Stimulated activated effector memory CD8-positive, alpha-beta T cell treated with anti-CD3 and anti-CD28 coated beads, Interleukin-12 subunit alpha, Interleukin-12 subunit beta, amount 100 ng/mL, for 72 hours (primary cell): Measurements from ENCODE around the gene FNBP1L.

Experiments used
- ATAC-seq: fragments of 150-1000 bp; cut with Tn5 transposase; 2 replicates; pipeline ENCODE4 v1.10.0; 2021
- DNase-seq, 2 donors: peaks; one replicate each; pipeline ENCODE4 v3.0.0; 2021 to 2022; ENCODE audit warnings: low spot score in 2 of 2
- H3K27ac Mint-ChIP-seq: one replicate; pipeline ENCODE4 v1.8.0; 2022; ENCODE audit warnings: mild to moderate bottlenecking, mixed read lengths
- H3K36me3 Mint-ChIP-seq: one replicate; pipeline ENCODE4 v1.8.0; 2022; ENCODE audit warnings: mild to moderate bottlenecking, mixed read lengths
- H3K4me1 Mint-ChIP-seq: one replicate; pipeline ENCODE4 v1.8.0; 2022; ENCODE audit warnings: mixed read lengths
- H3K4me3 Mint-ChIP-seq: one replicate; pipeline ENCODE4 v1.8.0; 2022; ENCODE audit warnings: mild to moderate bottlenecking, mixed read lengths
- H3K9me3 Mint-ChIP-seq: one replicate; pipeline ENCODE4 v1.8.0; 2022; ENCODE audit warnings: mixed read lengths

The FNBP1L gene

GRCh38 chr1:93437976-93438605 lies 9.8 kb upstream of the FNBP1L start:
- Mint-ChIP-seq H3K27ac (no peak overlapping the region), H3K4me3 (no peak overlapping the region), H3K9me3 (no peaks in the 10 kb centered on the region), H3K4me1 (no peaks in the 10 kb centered on the region), H3K36me3 (no peaks in the 10 kb centered on the region)
- no peak for DNase-seq
- ATAC-seq = peak; percentile 58

- Mint-ChIP-seq H3K9me3 (no peaks in the 10 kb centered on the region), H3K36me3 (no peaks in the 10 kb centered on the region), H3K4me1 (no peaks in the 10 kb centered on the region), H3K27ac (no peak overlapping the region), H3K4me3 (no peak overlapping the region)
- ATAC-seq (no peak), DNase-seq (no peak)
Observed at GRCh38 chr1:93438716-93439115, 9.2 kb upstream of the FNBP1L start.

GRCh38 chr1:93440272-93440671 lies 7.6 kb upstream of the FNBP1L start:
- H3K9me3 Mint-ChIP-seq = no peaks in the 10 kb centered on the region
- H3K4me1 Mint-ChIP-seq = no peaks in the 10 kb centered on the region
- no peak overlapping the region for H3K27ac Mint-ChIP-seq
- H3K4me3 Mint-ChIP-seq = no peak overlapping the region
- DNase-seq = no peak
- H3K36me3 Mint-ChIP-seq = no peaks in the 10 kb centered on the region
- ATAC-seq = no peak

- no peak for DNase-seq
- H3K9me3 Mint-ChIP-seq = no peaks in the 10 kb centered on the region
- H3K36me3 Mint-ChIP-seq = no peaks in the 10 kb centered on the region
- H3K27ac Mint-ChIP-seq = no peak overlapping the region
- ATAC-seq = no peak
- no peak overlapping the region for H3K4me3 Mint-ChIP-seq
- no peaks in the 10 kb centered on the region for H3K4me1 Mint-ChIP-seq
Observed at GRCh38 chr1:93440706-93441105, 7.2 kb upstream of the FNBP1L start.

GRCh38 chr1:93441589-93441988 lies 6.3 kb upstream of the FNBP1L start:
- Mint-ChIP-seq H3K4me1 (no peaks in the 10 kb centered on the region), H3K9me3 (no peaks in the 10 kb centered on the region), H3K36me3 (no peaks in the 10 kb centered on the region), H3K4me3 (no peak overlapping the region), H3K27ac (no peak overlapping the region)
- DNase-seq (no peak), ATAC-seq (no peak)

- Mint-ChIP-seq H3K36me3 (no peaks in the 10 kb centered on the region), H3K4me1 (no peaks in the 10 kb centered on the region), H3K27ac (no peak overlapping the region), H3K4me3 (no peak overlapping the region), H3K9me3 (no peaks in the 10 kb centered on the region)
- no peak for DNase-seq
- no peak for ATAC-seq
Observed at GRCh38 chr1:93442008-93442666, 5.8 kb upstream of the FNBP1L start.

GRCh38 chr1:93442741-93443140 lies 5.2 kb upstream of the FNBP1L start:
- no peak overlapping the region for H3K27ac Mint-ChIP-seq
- peaks cover 5% of the 10 kb centered on the region for H3K4me1 Mint-ChIP-seq
- H3K9me3 Mint-ChIP-seq = no peaks in the 10 kb centered on the region
- DNase-seq = no peak
- ATAC-seq = no peak
- H3K4me3 Mint-ChIP-seq = no peak overlapping the region
- no peaks in the 10 kb centered on the region for H3K36me3 Mint-ChIP-seq

GRCh38 chr1:93443454-93443853 lies 4.5 kb upstream of the FNBP1L start:
- peaks cover 6% of the 10 kb centered on the region for H3K4me1 Mint-ChIP-seq
- no peak for DNase-seq
- no peak overlapping the region for H3K4me3 Mint-ChIP-seq
- no peaks in the 10 kb centered on the region for H3K9me3 Mint-ChIP-seq
- no peaks in the 10 kb centered on the region for H3K36me3 Mint-ChIP-seq
- H3K27ac Mint-ChIP-seq = no peak overlapping the region
- no peak for ATAC-seq

- no peak overlapping the region for H3K27ac Mint-ChIP-seq
- H3K9me3 Mint-ChIP-seq = no peaks in the 10 kb centered on the region
- H3K4me1 Mint-ChIP-seq = peaks cover 15% of the 10 kb centered on the region
- H3K36me3 Mint-ChIP-seq = no peaks in the 10 kb centered on the region
- peak overlapping the region; percentile 92 for H3K4me3 Mint-ChIP-seq
- no peak for DNase-seq
- ATAC-seq = no peak
Observed at GRCh38 chr1:93446837-93447451, 974 bp upstream of the FNBP1L start.

GRCh38 chr1:93448292-93448982 lies 519 bp downstream of the FNBP1L start:
- peak overlapping the region; percentile 92 for H3K4me3 Mint-ChIP-seq
- H3K36me3 Mint-ChIP-seq = no peaks in the 10 kb centered on the region
- peaks cover 15% of the 10 kb centered on the region for H3K4me1 Mint-ChIP-seq
- no peaks in the 10 kb centered on the region for H3K9me3 Mint-ChIP-seq
- ATAC-seq (peak; percentile 68), DNase-seq (no peak)
- H3K27ac Mint-ChIP-seq = peak overlapping the region; percentile 39

GRCh38 chr1:93448983-93449804 lies 1.3 kb downstream of the FNBP1L start:
- ATAC-seq = no peak
- H3K4me1 Mint-ChIP-seq = peaks cover 15% of the 10 kb centered on the region
- peak overlapping the region; percentile 39 for H3K27ac Mint-ChIP-seq
- no peaks in the 10 kb centered on the region for H3K9me3 Mint-ChIP-seq
- H3K4me3 Mint-ChIP-seq = peak overlapping the region; percentile 92
- no peaks in the 10 kb centered on the region for H3K36me3 Mint-ChIP-seq
- DNase-seq = no peak

GRCh38 chr1:93450321-93450720 lies 2.4 kb downstream of the FNBP1L start:
- no peak for DNase-seq
- no peaks in the 10 kb centered on the region for H3K9me3 Mint-ChIP-seq
- ATAC-seq = no peak
- H3K4me3 Mint-ChIP-seq = no peak overlapping the region
- H3K4me1 Mint-ChIP-seq = peaks cover 15% of the 10 kb centered on the region
- H3K36me3 Mint-ChIP-seq = no peaks in the 10 kb centered on the region
- H3K27ac Mint-ChIP-seq = no peak overlapping the region

GRCh38 chr1:93453911-93454310 lies 6.0 kb downstream of the FNBP1L start:
- Mint-ChIP-seq H3K36me3 (no peaks in the 10 kb centered on the region), H3K27ac (no peak overlapping the region), H3K4me1 (peaks cover 5% of the 10 kb centered on the region), H3K9me3 (no peaks in the 10 kb centered on the region), H3K4me3 (no peak overlapping the region)
- ATAC-seq (no peak), DNase-seq (no peak)

GRCh38 chr1:93459126-93459525 lies 11.2 kb downstream of the FNBP1L start:
- Mint-ChIP-seq H3K4me1 (no peaks in the 10 kb centered on the region), H3K4me3 (no peak overlapping the region), H3K9me3 (no peaks in the 10 kb centered on the region), H3K27ac (no peak overlapping the region), H3K36me3 (no peaks in the 10 kb centered on the region)
- ATAC-seq (no peak), DNase-seq (no peak)

GRCh38 chr1:93461236-93461635 lies 13.3 kb downstream of the FNBP1L start:
- no peaks in the 10 kb centered on the region for H3K9me3 Mint-ChIP-seq
- no peak for ATAC-seq
- H3K4me3 Mint-ChIP-seq = no peak overlapping the region
- H3K4me1 Mint-ChIP-seq = no peaks in the 10 kb centered on the region
- no peak for DNase-seq
- H3K36me3 Mint-ChIP-seq = no peaks in the 10 kb centered on the region
- H3K27ac Mint-ChIP-seq = no peak overlapping the region
